Tibial nerve (tissue), 4 donors: ENCODE data around the gene TEX35.

Experiments
- EP300 ChIP-seq, 2 donors: sonication (generic); formaldehyde crosslinking; IDR thresholded peaks; one replicate each; pipeline ENCODE4 v1.6.1; 2017; ENCODE audit warnings: antibody characterized with exemption in 2 of 2, mild to moderate bottlenecking in 1 of 2
- POLR2A ChIP-seq, 2 donors: fragments of 450-650 bp; IDR thresholded peaks; one replicate each; pipeline ENCODE4 v1.6.1; 2017; ENCODE audit warnings: antibody characterized with exemption in 2 of 2, mild to moderate bottlenecking in 2 of 2, moderate library complexity in 2 of 2
- TF ChIP-seq, protein P1 (sequence below), 5 experiments: fragments of 200-600 bp in 3 of 5; fragments of 450-650 bp in 2 of 5; sonication (generic) in 3 of 5; IDR thresholded peaks; one replicate each; pipeline ENCODE4 v1.5.1; 2016 to 2019; ENCODE audit warnings: antibody characterized with exemption in 5 of 5, mild to moderate bottlenecking in 3 of 5, moderate library complexity in 2 of 5

DNA sequence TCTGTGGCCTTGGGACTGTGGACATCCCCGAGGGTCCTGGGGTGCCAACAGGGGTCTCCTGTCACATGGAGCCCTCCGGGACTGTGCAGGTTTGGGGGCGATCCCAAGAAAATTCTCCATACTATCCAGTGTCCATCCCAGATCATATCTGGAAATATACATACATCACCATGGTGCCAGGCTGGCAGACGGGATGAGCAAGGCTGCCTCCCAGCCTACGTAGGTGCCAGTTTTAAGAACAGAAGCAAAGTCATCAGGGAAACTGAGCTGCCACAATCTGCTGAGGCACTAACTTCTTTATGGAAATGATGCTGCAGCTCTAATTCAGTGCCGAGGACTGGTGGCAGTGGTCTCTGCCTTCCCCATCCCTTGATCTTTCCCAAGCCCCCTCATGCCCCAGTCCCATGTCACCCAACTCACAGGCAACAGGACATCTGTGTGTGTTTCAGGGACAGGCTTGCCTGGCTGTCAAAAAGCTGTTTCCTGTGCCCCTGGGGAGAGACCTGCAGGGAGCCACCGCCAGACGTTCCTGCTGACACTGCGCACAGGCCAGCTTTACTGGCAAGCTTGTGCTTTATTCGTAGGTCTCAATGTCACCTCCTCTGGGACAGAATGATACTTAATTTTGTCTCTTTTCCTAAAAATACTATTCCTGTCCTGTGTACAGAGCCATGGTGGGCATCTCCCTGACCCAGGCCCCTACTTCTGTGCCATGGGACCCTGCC, 15.5 kb downstream of the TEX35 start:
- TF ChIP-seq, protein P1, sequence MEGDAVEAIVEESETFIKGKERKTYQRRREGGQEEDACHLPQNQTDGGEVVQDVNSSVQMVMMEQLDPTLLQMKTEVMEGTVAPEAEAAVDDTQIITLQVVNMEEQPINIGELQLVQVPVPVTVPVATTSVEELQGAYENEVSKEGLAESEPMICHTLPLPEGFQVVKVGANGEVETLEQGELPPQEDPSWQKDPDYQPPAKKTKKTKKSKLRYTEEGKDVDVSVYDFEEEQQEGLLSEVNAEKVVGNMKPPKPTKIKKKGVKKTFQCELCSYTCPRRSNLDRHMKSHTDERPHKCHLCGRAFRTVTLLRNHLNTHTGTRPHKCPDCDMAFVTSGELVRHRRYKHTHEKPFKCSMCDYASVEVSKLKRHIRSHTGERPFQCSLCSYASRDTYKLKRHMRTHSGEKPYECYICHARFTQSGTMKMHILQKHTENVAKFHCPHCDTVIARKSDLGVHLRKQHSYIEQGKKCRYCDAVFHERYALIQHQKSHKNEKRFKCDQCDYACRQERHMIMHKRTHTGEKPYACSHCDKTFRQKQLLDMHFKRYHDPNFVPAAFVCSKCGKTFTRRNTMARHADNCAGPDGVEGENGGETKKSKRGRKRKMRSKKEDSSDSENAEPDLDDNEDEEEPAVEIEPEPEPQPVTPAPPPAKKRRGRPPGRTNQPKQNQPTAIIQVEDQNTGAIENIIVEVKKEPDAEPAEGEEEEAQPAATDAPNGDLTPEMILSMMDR (IDR thresholded peaks at IDR 0.05): no peak
- TF ChIP-seq POLR2A (IDR thresholded peaks at IDR 0.05) (no peak), EP300 (IDR thresholded peaks at IDR 0.05) (no peak)
